ENCODE data around the gene STMN1. TPM values are rescaled to one million over a fixed set of nuclear protein-coding genes. Genes with fewer than 3 reads are reported as not detected.

Gene STMN1
- total RNA-seq, 1 experiment from 2014 or later: 462 TPM

GRCh38 chr1:25871086-25871703 is 35.0 kb downstream of the STMN1 start:
- DNase-seq (ENCODE audit: low read depth): no peak

GRCh38 chr1:25870614-25871013 is 35.6 kb downstream of the STMN1 start:
- no peak for DNase-seq (ENCODE audit: low read depth)

GRCh38 chr1:25869909-25870606 is 36.2 kb downstream of the STMN1 start:
- no peak for DNase-seq (ENCODE audit: low read depth)

GRCh38 chr1:25867210-25867991 is 38.8 kb downstream of the STMN1 start:
- no peak for DNase-seq (ENCODE audit: low read depth)

GRCh38 chr1:25866288-25866687 is 39.9 kb downstream of the STMN1 start:
- DNase-seq (ENCODE audit: low read depth): no peak

GRCh38 chr1:25864434-25864833 is 41.8 kb downstream of the STMN1 start:
- DNase-seq (ENCODE audit: low read depth): no peak

- DNase-seq (ENCODE audit: low read depth): no peak
These were observed 42.5 kb downstream of the STMN1 start for GRCh38 chr1:25863486-25864262.

GRCh38 chr1:25862785-25863485 is 43.3 kb downstream of the STMN1 start:
- no peak for DNase-seq (ENCODE audit: low read depth)

- no peak for DNase-seq (ENCODE audit: low read depth)
These were observed 44.6 kb downstream of the STMN1 start for GRCh38 chr1:25861316-25862286.

GRCh38 chr1:25858906-25859789 is 47.1 kb downstream of the STMN1 start, which contains the start of gene AUNIP:
AUNIP (minus strand) TSS chr1:25859457; CDS start chr1:25859357, 100 bp downstream.
- DNase-seq (ENCODE audit: low read depth): peak; percentile 85

GRCh38 chr1:25858494-25858893 is 47.7 kb downstream of the STMN1 start:
- DNase-seq (ENCODE audit: low read depth): no peak

- no peak for DNase-seq (ENCODE audit: low read depth)
These were observed 49.4 kb downstream of the STMN1 start for GRCh38 chr1:25856856-25857255.

- DNase-seq (ENCODE audit: low read depth): no peak
These were observed 51.7 kb downstream of the STMN1 start for GRCh38 chr1:25854554-25854953.

Other genes with a start within 250 kb of the STMN1 start
- gene SELENON, start 106.2 kb downstream of the STMN1 start, total RNA-seq (2014; rRNA removed; shearing (Covaris generic)): 35.6 and 62.9 TPM in 2 replicates
- gene MTFR1L, start 86.5 kb downstream of the STMN1 start, total RNA-seq (2014; rRNA removed; shearing (Covaris generic)): 45.0 and 45.6 TPM in 2 replicates
- gene AUNIP, start 47.0 kb downstream of the STMN1 start, total RNA-seq (2014; rRNA removed; shearing (Covaris generic)): 7.1 and 9.1 TPM in 2 replicates
- gene PAQR7, start 30.7 kb downstream of the STMN1 start, total RNA-seq (2014; rRNA removed; shearing (Covaris generic)): 6.5 and 6.8 TPM in 2 replicates
- 5.1 and 7.5 TPM in 2 replicates for gene PAFAH2, start 91.6 kb upstream of the STMN1 start, total RNA-seq (2014; rRNA removed; shearing (Covaris generic))
- 0.34 TPM in 1 of 2 replicates, not detected in the other for gene EXTL1, start 115.4 kb upstream of the STMN1 start, total RNA-seq (2014; rRNA removed; shearing (Covaris generic))
- 0.52 and 1.8 TPM in 2 replicates for gene SLC30A2, start 139.7 kb upstream of the STMN1 start, total RNA-seq (2014; rRNA removed; shearing (Covaris generic))
- 0.07 TPM in 1 of 2 replicates, not detected in the other for gene TRIM63, start 161.2 kb upstream of the STMN1 start, total RNA-seq (2014; rRNA removed; shearing (Covaris generic))
- gene PDIK1L, start 205.4 kb upstream of the STMN1 start, total RNA-seq (2014; rRNA removed; shearing (Covaris generic)): 9.0 and 9.3 TPM in 2 replicates